WTC11 (cell line): ENCODE measurements around the gene HOXA10. TPM values are rescaled to one million over a fixed set of nuclear protein-coding genes. Genes with fewer than 3 reads are reported as not detected.

Experiments
- ATAC-seq: fragments of 200-7000 bp; cut with Tn5 transposase; 2 replicates; pipeline ENCODE4 v1.10.0; 2021; ENCODE audit warnings: mild to moderate bottlenecking, moderate library complexity
- CTCF ChIA-PET: fragments of 300-600 bp; sonication (Branson Sonifier 250); formaldehyde crosslinking; loops from one replicate; lab custom pipeline; 2021; ENCODE audit warnings: antibody characterized with exemption; lab: Charles Lee
- POLR2A ChIA-PET: fragments of 350-600 bp; sonication (Branson Sonifier 250); formaldehyde crosslinking; loops from one replicate; lab custom pipeline; 2021; ENCODE audit warnings: antibody characterized with exemption; lab: Charles Lee
- DNase-seq: peaks from one replicate; pipeline ENCODE4 v3.0.0; 2021; ENCODE audit warnings: low spot score
- H3K27ac Mint-ChIP-seq: 2 replicates; pipeline ENCODE4 v1.8.0; 2021; ENCODE audit warnings: mixed read lengths
- H3K27me3 Mint-ChIP-seq: 2 replicates; pipeline ENCODE4 v1.8.0; 2021; ENCODE audit warnings: low read depth, mild to moderate bottlenecking, moderate library complexity, mixed read lengths
- H3K36me3 Mint-ChIP-seq: 2 replicates; pipeline ENCODE4 v1.8.0; 2021; ENCODE audit warnings: mixed read lengths
- H3K4me1 Mint-ChIP-seq: 2 replicates; pipeline ENCODE4 v1.8.0; 2022; ENCODE audit warnings: mixed read lengths
- H3K4me3 Mint-ChIP-seq: 2 replicates; pipeline ENCODE4 v1.8.0; 2021; ENCODE audit warnings: mild to moderate bottlenecking, moderate library complexity, mixed read lengths
- H3K9me3 Mint-ChIP-seq: 2 replicates; pipeline ENCODE4 v1.8.0; 2021; ENCODE audit warnings: mixed read lengths
- AR ChIP-seq: fragments of 250-450 bp; sonication (Bioruptor Pico); IDR thresholded peaks from 2 replicates; pipeline ENCODE4 v1.9.0; 2021; ENCODE audit warnings: mild to moderate bottlenecking
- ATF6 ChIP-seq: sonication (generic); formaldehyde crosslinking; IDR thresholded peaks from 2 replicates; pipeline ENCODE4 v1.8.1; 2023; ENCODE audit warnings: mild to moderate bottlenecking, missing genetic modification reagents
- ERG ChIP-seq: fragments of 250-450 bp; sonication (Bioruptor Pico); IDR thresholded peaks from 2 replicates; pipeline ENCODE4 v1.8.0; 2021; ENCODE audit warnings: mild to moderate bottlenecking
- GTF2I ChIP-seq: fragments of 250-450 bp; sonication (Bioruptor Pico); conservative IDR thresholded peaks from 2 replicates; pipeline ENCODE4 v1.4.0; 2021; ENCODE audit warnings: mild to moderate bottlenecking
- KAT7 ChIP-seq: sonication (generic); formaldehyde crosslinking; IDR thresholded peaks from 2 replicates; pipeline ENCODE4 v1.8.1; 2023; ENCODE audit warnings: missing genetic modification reagents, mild to moderate bottlenecking, borderline replicate concordance
- NFYB ChIP-seq: sonication (generic); formaldehyde crosslinking; conservative IDR thresholded peaks from 2 replicates; pipeline ENCODE4 v1.8.0; 2022; ENCODE audit warnings: low read depth, missing genetic modification reagents
- NR3C1 ChIP-seq: sonication (generic); formaldehyde crosslinking; conservative IDR thresholded peaks from 2 replicates; pipeline ENCODE4 v1.8.1; 2023; ENCODE audit warnings: low read depth, mild to moderate bottlenecking, missing genetic modification reagents
- PRDM15 ChIP-seq: sonication (generic); formaldehyde crosslinking; IDR thresholded peaks from 2 replicates; pipeline ENCODE4 v1.8.0; 2022; ENCODE audit warnings: missing genetic modification reagents
- SMAD3 ChIP-seq: sonication (generic); formaldehyde crosslinking; IDR thresholded peaks from 2 replicates; pipeline ENCODE4 v1.8.0; 2022; ENCODE audit warnings: missing genetic modification reagents, mild to moderate bottlenecking, borderline replicate concordance
- SP1 ChIP-seq: sonication (generic); formaldehyde crosslinking; conservative IDR thresholded peaks from 2 replicates; pipeline ENCODE4 v1.8.1; 2022; ENCODE audit warnings: missing genetic modification reagents
- TP53 ChIP-seq: sonication (generic); formaldehyde crosslinking; IDR thresholded peaks from 2 replicates; pipeline ENCODE4 v1.8.1; 2023; ENCODE audit warnings: mild to moderate bottlenecking, missing genetic modification reagents
- ZNF219 ChIP-seq: sonication (generic); formaldehyde crosslinking; IDR thresholded peaks from 2 replicates; pipeline ENCODE4 v1.8.0; 2023; ENCODE audit warnings: missing genetic modification reagents, mild to moderate bottlenecking, borderline replicate concordance
- ZNF232 ChIP-seq: sonication (generic); formaldehyde crosslinking; IDR thresholded peaks from 2 replicates; pipeline ENCODE4 v1.8.0; 2022; ENCODE audit warnings: mild to moderate bottlenecking, missing genetic modification reagents
- total RNA-seq: library from RNA; stranded (reverse); gene quantifications from 3 replicates; pipeline ENCODE4 v1.2.3, GENCODE V29; 2021
- TF ChIP-seq, protein P1 (sequence below): sonication (generic); formaldehyde crosslinking; IDR thresholded peaks from 2 replicates; pipeline ENCODE4 v1.8.1; 2023; ENCODE audit warnings: mild to moderate bottlenecking, missing genetic modification reagents, borderline replicate concordance
- TF ChIP-seq, protein P2 (sequence below): sonication (generic); formaldehyde crosslinking; IDR thresholded peaks from 2 replicates; pipeline ENCODE4 v1.8.0; 2022; ENCODE audit warnings: mild to moderate bottlenecking, missing genetic modification reagents
- TF ChIP-seq, protein P3 (sequence below): sonication (generic); formaldehyde crosslinking; IDR thresholded peaks from 2 replicates; pipeline ENCODE4 v1.8.0; 2022; ENCODE audit warnings: mild to moderate bottlenecking, missing genetic modification reagents

The HOXA10 gene
- total RNA-seq, 1 experiment from 2014 or later = 0.07 TPM

- TF ChIP-seq, protein P1, sequence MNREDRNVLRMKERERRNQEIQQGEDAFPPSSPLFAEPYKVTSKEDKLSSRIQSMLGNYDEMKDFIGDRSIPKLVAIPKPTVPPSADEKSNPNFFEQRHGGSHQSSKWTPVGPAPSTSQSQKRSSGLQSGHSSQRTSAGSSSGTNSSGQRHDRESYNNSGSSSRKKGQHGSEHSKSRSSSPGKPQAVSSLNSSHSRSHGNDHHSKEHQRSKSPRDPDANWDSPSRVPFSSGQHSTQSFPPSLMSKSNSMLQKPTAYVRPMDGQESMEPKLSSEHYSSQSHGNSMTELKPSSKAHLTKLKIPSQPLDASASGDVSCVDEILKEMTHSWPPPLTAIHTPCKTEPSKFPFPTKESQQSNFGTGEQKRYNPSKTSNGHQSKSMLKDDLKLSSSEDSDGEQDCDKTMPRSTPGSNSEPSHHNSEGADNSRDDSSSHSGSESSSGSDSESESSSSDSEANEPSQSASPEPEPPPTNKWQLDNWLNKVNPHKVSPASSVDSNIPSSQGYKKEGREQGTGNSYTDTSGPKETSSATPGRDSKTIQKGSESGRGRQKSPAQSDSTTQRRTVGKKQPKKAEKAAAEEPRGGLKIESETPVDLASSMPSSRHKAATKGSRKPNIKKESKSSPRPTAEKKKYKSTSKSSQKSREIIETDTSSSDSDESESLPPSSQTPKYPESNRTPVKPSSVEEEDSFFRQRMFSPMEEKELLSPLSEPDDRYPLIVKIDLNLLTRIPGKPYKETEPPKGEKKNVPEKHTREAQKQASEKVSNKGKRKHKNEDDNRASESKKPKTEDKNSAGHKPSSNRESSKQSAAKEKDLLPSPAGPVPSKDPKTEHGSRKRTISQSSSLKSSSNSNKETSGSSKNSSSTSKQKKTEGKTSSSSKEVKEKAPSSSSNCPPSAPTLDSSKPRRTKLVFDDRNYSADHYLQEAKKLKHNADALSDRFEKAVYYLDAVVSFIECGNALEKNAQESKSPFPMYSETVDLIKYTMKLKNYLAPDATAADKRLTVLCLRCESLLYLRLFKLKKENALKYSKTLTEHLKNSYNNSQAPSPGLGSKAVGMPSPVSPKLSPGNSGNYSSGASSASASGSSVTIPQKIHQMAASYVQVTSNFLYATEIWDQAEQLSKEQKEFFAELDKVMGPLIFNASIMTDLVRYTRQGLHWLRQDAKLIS (CRISPR knock-in tag) = no peak
- TF ChIP-seq, all 79 proteins: peak for 0
Observed at GRCh38 chr7:27172823-27173510, 1.2 kb downstream of the HOXA10 start (continued).

- H3K27me3 Mint-ChIP-seq = peaks cover 99% of the 10 kb centered on the region
- no peaks in the 10 kb centered on the region for H3K9me3 Mint-ChIP-seq
- POLR2A ChIA-PET = no interaction called here
- ATAC-seq (no peak), DNase-seq (no peak)
- H3K4me1 Mint-ChIP-seq = peaks cover 23% of the 10 kb centered on the region
- no peak overlapping the region for H3K4me3 Mint-ChIP-seq
- H3K27ac Mint-ChIP-seq = no peak overlapping the region
- CTCF ChIA-PET = no interaction called here
- 0 out of 2 replicates have a peak, but pooled peaks cover 2% of the 10 kb centered on the region for H3K36me3 Mint-ChIP-seq
- no peak for TF ChIP-seq NFYB (CRISPR knock-in tag)
- no peak for TF ChIP-seq ZNF232
- TF ChIP-seq ZNF219 = no peak
- TF ChIP-seq ATF6 = no peak
- no peak for TF ChIP-seq KAT7 (CRISPR knock-in tag)
- TF ChIP-seq SMAD3 (CRISPR knock-in tag) = no peak
- TF ChIP-seq, protein P2, sequence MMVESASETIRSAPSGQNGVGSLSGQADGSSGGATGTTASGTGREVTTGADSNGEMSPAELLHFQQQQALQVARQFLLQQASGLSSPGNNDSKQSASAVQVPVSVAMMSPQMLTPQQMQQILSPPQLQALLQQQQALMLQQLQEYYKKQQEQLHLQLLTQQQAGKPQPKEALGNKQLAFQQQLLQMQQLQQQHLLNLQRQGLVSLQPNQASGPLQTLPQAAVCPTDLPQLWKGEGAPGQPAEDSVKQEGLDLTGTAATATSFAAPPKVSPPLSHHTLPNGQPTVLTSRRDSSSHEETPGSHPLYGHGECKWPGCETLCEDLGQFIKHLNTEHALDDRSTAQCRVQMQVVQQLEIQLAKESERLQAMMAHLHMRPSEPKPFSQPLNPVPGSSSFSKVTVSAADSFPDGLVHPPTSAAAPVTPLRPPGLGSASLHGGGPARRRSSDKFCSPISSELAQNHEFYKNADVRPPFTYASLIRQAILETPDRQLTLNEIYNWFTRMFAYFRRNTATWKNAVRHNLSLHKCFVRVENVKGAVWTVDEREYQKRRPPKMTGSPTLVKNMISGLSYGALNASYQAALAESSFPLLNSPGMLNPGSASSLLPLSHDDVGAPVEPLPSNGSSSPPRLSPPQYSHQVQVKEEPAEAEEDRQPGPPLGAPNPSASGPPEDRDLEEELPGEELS = no peak
- no peak for TF ChIP-seq SP1 (CRISPR knock-in tag)
- no peak for TF ChIP-seq GTF2I (CRISPR knock-in tag)
- TF ChIP-seq ERG (CRISPR knock-in tag) = no peak
- TF ChIP-seq, protein P3, sequence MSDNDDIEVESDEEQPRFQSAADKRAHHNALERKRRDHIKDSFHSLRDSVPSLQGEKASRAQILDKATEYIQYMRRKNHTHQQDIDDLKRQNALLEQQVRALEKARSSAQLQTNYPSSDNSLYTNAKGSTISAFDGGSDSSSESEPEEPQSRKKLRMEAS (CRISPR knock-in tag) = no peak
- TF ChIP-seq AR (CRISPR knock-in tag) = no peak
- no peak for TF ChIP-seq TP53
- TF ChIP-seq NR3C1 (CRISPR knock-in tag) = no peak
- TF ChIP-seq PRDM15 = no peak
Observed at GRCh38 chr7:27172315-27172774, 1.8 kb downstream of the HOXA10 start.
